H1 (cell line): ENCODE measurements around the gene PHLPP1. TPM values are rescaled to one million over a fixed set of nuclear protein-coding genes. Genes with fewer than 3 reads are reported as not detected.

Experiments used
- CTCF ChIA-PET: fragments of 300-600 bp; sonication (Branson Sonifier 250); formaldehyde crosslinking; loops from one replicate; lab custom pipeline; 2021; ENCODE audit not compliant: partially characterized antibody; lab: Charles Lee
- POLR2A ChIA-PET: fragments of 300-600 bp; sonication (Branson Sonifier 250); formaldehyde crosslinking; loops from one replicate; lab custom pipeline; 2021; ENCODE audit warnings: inconsistent platforms; ENCODE audit not compliant: partially characterized antibody; lab: Charles Lee
- DNase-seq, 2 experiments: peaks; one replicate each; pipeline versions ENCODE4 v3.0.0 to v3.0.0-alpha.2; 2010 to 2022; ENCODE audit warnings: low spot score in 2 of 2, low read depth in 1 of 2, mixed read lengths in 1 of 2
- FAIRE-seq: peaks from 2 replicates; lab custom pipeline; 2011; peaks lifted over from hg19 to GRCh38; lab: Jason Lieb, UNC
- H2AFZ ChIP-seq: 2 replicates; pipeline ENCODE4 v1.8.1; 2012; ENCODE audit warnings: low read length, inconsistent platforms
- H2AK5ac ChIP-seq: 2 replicates; pipeline ENCODE4 v1.6.1; 2013; ENCODE audit warnings: low read depth, low read length
- H2BK120ac ChIP-seq: replicated peaks from 2 replicates; pipeline ENCODE3; 2013; ENCODE audit warnings: low read depth, low read length, inconsistent platforms
- H2BK12ac ChIP-seq: 2 replicates; pipeline ENCODE4 v1.6.1; 2013; ENCODE audit warnings: low read depth, low read length
- H2BK15ac ChIP-seq: 2 replicates; pipeline ENCODE4 v1.6.1; 2013; ENCODE audit warnings: low read length
- H2BK20ac ChIP-seq: 2 replicates; pipeline ENCODE4 v1.6.1; 2013; ENCODE audit warnings: low read length
- H2BK5ac ChIP-seq: 2 replicates; pipeline ENCODE4 v1.6.1; 2013; ENCODE audit warnings: low read depth, low read length
- H3K14ac ChIP-seq: 2 replicates; pipeline ENCODE4 v1.6.1; 2013; ENCODE audit warnings: inconsistent platforms; ENCODE audit not compliant: insufficient read length
- H3K18ac ChIP-seq: 2 replicates; pipeline ENCODE4 v1.6.1; 2013; ENCODE audit warnings: low read length; ENCODE audit errors: extremely low read depth
- H3K23ac ChIP-seq: 2 replicates; pipeline ENCODE4 v1.6.1; 2013; ENCODE audit warnings: inconsistent platforms; ENCODE audit not compliant: insufficient read length
- H3K23me2 ChIP-seq: 2 replicates; pipeline ENCODE4 v1.6.1; 2013; ENCODE audit warnings: low read depth, low read length
- H3K27ac ChIP-seq: 2 replicates; pipeline ENCODE4 v1.6.1; 2011; ENCODE audit warnings: low read depth, low read length, inconsistent platforms
- H3K27me3 ChIP-seq, 4 experiments: replicated peaks in 1 of 4; 1 replicate in 1 of 4; 2 replicates in 3 of 4; pipeline versions ENCODE4 v1.6.1 to v1.8.1; 2011 to 2013; ENCODE audit warnings: low read length in 3 of 4, mild to moderate bottlenecking in 3 of 4, inconsistent platforms in 2 of 4, mixed read lengths in 2 of 4, moderate library complexity in 1 of 4; ENCODE audit not compliant: control insufficient read depth in 3 of 4, insufficient read depth in 3 of 4; ENCODE audit errors: extremely low read depth in 1 of 4
- H3K36me3 ChIP-seq, 4 experiments: 2 replicates each; pipeline versions ENCODE4 v1.6.1 to v1.8.1; 2011 to 2013; ENCODE audit warnings: mild to moderate bottlenecking in 4 of 4, low read length in 3 of 4, moderate library complexity in 2 of 4, control low read depth in 1 of 4, inconsistent platforms in 1 of 4; ENCODE audit not compliant: insufficient read depth in 4 of 4, control insufficient read depth in 2 of 4
- H3K4ac ChIP-seq: replicated peaks from 2 replicates; pipeline ENCODE3; 2013; ENCODE audit warnings: low read length, low read depth, mixed read lengths, inconsistent platforms; ENCODE audit not compliant: insufficient read length
- H3K4me1 ChIP-seq, 4 experiments: replicated peaks in 1 of 4; 1 replicate in 1 of 4; 2 replicates in 3 of 4; pipeline versions ENCODE4 v1.6.1 to v1.8.1; 2011 to 2013; ENCODE audit warnings: low read length in 3 of 4, inconsistent platforms in 2 of 4, mixed read lengths in 1 of 4; ENCODE audit not compliant: insufficient read depth in 4 of 4, control insufficient read depth in 3 of 4
- H3K4me2 ChIP-seq, 2 experiments: 2 replicates each; pipeline versions ENCODE4 v1.6.1 to v1.8.1; 2011 to 2013; ENCODE audit warnings: low read depth in 2 of 2, low read length in 2 of 2, control low read depth in 1 of 2, inconsistent platforms in 1 of 2, mild to moderate bottlenecking in 1 of 2; ENCODE audit not compliant: insufficient read depth in 1 of 2
- H3K4me3 ChIP-seq, 4 experiments: fragments of 200-600, 300-600 bp in 1 of 4; sonication (generic), shearing (Covaris generic), sonication (Bioruptor Twin) in 1 of 4; 2 replicates each; pipeline versions ENCODE4 v1.5.1 to v1.8.1; 2011 to 2016; ENCODE audit warnings: low read length in 4 of 4, low read depth in 3 of 4, control low read depth in 2 of 4, inconsistent platforms in 2 of 4, mild to moderate bottlenecking in 2 of 4, mixed read lengths in 1 of 4, moderate library complexity in 1 of 4; ENCODE audit not compliant: insufficient read depth in 2 of 4; ENCODE audit errors: extremely low read depth in 1 of 4
- H3K56ac ChIP-seq: replicated peaks from 2 replicates; pipeline ENCODE3; 2013; ENCODE audit warnings: low read depth, mild to moderate bottlenecking, mixed read lengths, low read length, inconsistent platforms; ENCODE audit not compliant: insufficient read length
- H3K79me1 ChIP-seq: 2 replicates; pipeline ENCODE4 v1.6.1; 2013; ENCODE audit warnings: low read depth, low read length, control low read depth
- H3K79me2 ChIP-seq, 2 experiments: 2 replicates each; pipeline versions ENCODE4 v1.6.1 to v1.8.1; 2012 to 2013; ENCODE audit warnings: low read length in 2 of 2, mild to moderate bottlenecking in 2 of 2, inconsistent platforms in 1 of 2; ENCODE audit not compliant: insufficient read depth in 2 of 2, control insufficient read depth in 1 of 2
- H3K9ac ChIP-seq, 4 experiments: replicated peaks in 1 of 4; 1 replicate in 1 of 4; 2 replicates in 3 of 4; pipeline versions ENCODE4 v1.6.1 to v1.8.1; 2011 to 2013; ENCODE audit warnings: low read depth in 3 of 4, low read length in 3 of 4, control low read depth in 2 of 4, mild to moderate bottlenecking in 2 of 4, moderate library complexity in 2 of 4, inconsistent platforms in 1 of 4; ENCODE audit errors: extremely low read depth in 1 of 4
- H3K9me3 ChIP-seq, 2 experiments: 2 replicates each; pipeline versions ENCODE4 v1.6.1 to v1.8.1; 2012 to 2013; ENCODE audit warnings: mild to moderate bottlenecking in 2 of 2, moderate library complexity in 2 of 2, control low read depth in 1 of 2, inconsistent platforms in 1 of 2, low read depth in 1 of 2, low read length in 1 of 2, mixed read lengths in 1 of 2; ENCODE audit not compliant: insufficient read depth in 2 of 2
- H4K20me1 ChIP-seq, 2 experiments: replicated peaks in 1 of 2; 2 replicates each; pipeline versions ENCODE3 to v1.8.1; 2011 to 2013; ENCODE audit warnings: inconsistent platforms in 2 of 2, low read length in 2 of 2, mild to moderate bottlenecking in 1 of 2; ENCODE audit not compliant: insufficient read depth in 2 of 2, control insufficient read depth in 1 of 2
- H4K5ac ChIP-seq: 2 replicates; pipeline ENCODE4 v1.6.1; 2013; ENCODE audit warnings: low read length, low read depth, mixed read lengths, inconsistent platforms; ENCODE audit not compliant: insufficient read length
- H4K8ac ChIP-seq: 2 replicates; pipeline ENCODE4 v1.8.0; 2013; ENCODE audit warnings: mild to moderate bottlenecking, moderate library complexity, low read length, inconsistent platforms; ENCODE audit not compliant: insufficient read depth; ENCODE audit errors: extremely low read depth
- H4K91ac ChIP-seq: replicated peaks from 2 replicates; pipeline ENCODE3; 2013; ENCODE audit warnings: low read length, mixed read lengths, inconsistent platforms; ENCODE audit not compliant: insufficient read length
- BACH1 ChIP-seq: IDR thresholded peaks from 2 replicates; pipeline ENCODE4 v1.6.1; 2012; ENCODE audit warnings: low read length, improper control_type of control experiment
- CEBPB ChIP-seq: IDR thresholded peaks from 2 replicates; pipeline ENCODE4 v1.6.1; 2012; ENCODE audit warnings: low read depth, low read length
- CHD1 ChIP-seq: IDR thresholded peaks from 2 replicates; pipeline ENCODE4 v1.6.1; 2012; ENCODE audit warnings: low read depth, low read length, improper control_type of control experiment
- CHD2 ChIP-seq: IDR thresholded peaks from 2 replicates; pipeline ENCODE4 v1.6.1; 2012; ENCODE audit warnings: low read length, improper control_type of control experiment
- EP300 ChIP-seq, 2 experiments: IDR thresholded peaks; 1 replicate in 1 of 2; 2 replicates in 1 of 2; pipeline ENCODE4 v1.6.1; 2011 to 2012; ENCODE audit warnings: low read depth in 2 of 2, low read length in 2 of 2, mild to moderate bottlenecking in 2 of 2, borderline replicate concordance in 1 of 2, inconsistent platforms in 1 of 2, moderate library complexity in 1 of 2
- FOSL1 ChIP-seq: IDR thresholded peaks from 2 replicates; pipeline ENCODE4 v1.6.1; 2011; ENCODE audit warnings: mild to moderate bottlenecking, low read depth, low read length, moderate library complexity; ENCODE audit not compliant: insufficient read depth
- KDM1A ChIP-seq: fragments of 200-600, 300-600 bp; sonication (generic); IDR thresholded peaks from 2 replicates; pipeline ENCODE4 v1.7.1; 2016; ENCODE audit warnings: mild to moderate bottlenecking, low read length, borderline replicate concordance
- MAX ChIP-seq: IDR thresholded peaks from 2 replicates; pipeline ENCODE4 v1.6.1; 2012; ENCODE audit warnings: inconsistent platforms
- POLR2A ChIP-seq, 2 experiments: IDR thresholded peaks; 1 replicate in 1 of 2; 2 replicates in 1 of 2; pipeline ENCODE4 v1.6.1; 2011; ENCODE audit warnings: low read depth in 2 of 2, low read length in 2 of 2, mild to moderate bottlenecking in 2 of 2; ENCODE audit errors: control extremely low read depth in 1 of 2
- RXRA ChIP-seq: IDR thresholded peaks from 2 replicates; pipeline ENCODE4 v1.6.1; 2011; ENCODE audit warnings: low read depth, mild to moderate bottlenecking, low read length, moderate library complexity; ENCODE audit not compliant: insufficient read depth
- SP1 ChIP-seq: IDR thresholded peaks from 2 replicates; pipeline ENCODE4 v1.6.1; 2011; ENCODE audit warnings: low read depth, low read length
- SRF ChIP-seq: IDR thresholded peaks from 2 replicates; pipeline ENCODE4 v1.6.1; 2011; ENCODE audit warnings: mild to moderate bottlenecking, low read depth, low read length, moderate library complexity
- SUZ12 ChIP-seq: fragments of 200-600 bp; sonication (generic); IDR thresholded peaks from 2 replicates; pipeline ENCODE4 v1.6.1; 2012; ENCODE audit warnings: mild to moderate bottlenecking, inconsistent platforms, low read length, moderate library complexity, mixed read lengths
- ZNF274 ChIP-seq: IDR thresholded peaks from 2 replicates; pipeline ENCODE4 v1.7.0; 2012; ENCODE audit warnings: low read length, borderline replicate concordance; ENCODE audit errors: extremely low read depth
- polyA plus RNA-seq, 7 experiments: library from polyadenylated mRNA; depleted of rRNA in 3 of 7; stranded (reverse) in 5 of 7; unstranded in 2 of 7; fragments of >200 nt in 5 of 7; fragments of 200-250 nt in 2 of 7; gene quantifications; 1 replicate in 5 of 7; 2 replicates in 1 of 7; 4 replicates in 1 of 7; pipeline versions ENCODE4 v1.2.1 to v1.2.3, GENCODE V29; 2011 to 2013; ENCODE audit warnings: missing spikeins in 2 of 7, mixed read lengths in 2 of 7
- total RNA-seq: library from RNA; stranded (reverse); fragmentation: NEBNext Ultra II Directional; extraction: Animal tissue kit (Norgen Biotek cat#: 25700); gene quantifications from 2 replicates; pipeline ENCODE4 v1.2.1, GENCODE V29; 2021

The PHLPP1 gene
- total and polyA plus RNA-seq, 2 of the 8 experiments (the other 6 are each of a cell fraction or from before 2014, with no cell fraction given) = 28.0 to 66.3 TPM

DNA sequence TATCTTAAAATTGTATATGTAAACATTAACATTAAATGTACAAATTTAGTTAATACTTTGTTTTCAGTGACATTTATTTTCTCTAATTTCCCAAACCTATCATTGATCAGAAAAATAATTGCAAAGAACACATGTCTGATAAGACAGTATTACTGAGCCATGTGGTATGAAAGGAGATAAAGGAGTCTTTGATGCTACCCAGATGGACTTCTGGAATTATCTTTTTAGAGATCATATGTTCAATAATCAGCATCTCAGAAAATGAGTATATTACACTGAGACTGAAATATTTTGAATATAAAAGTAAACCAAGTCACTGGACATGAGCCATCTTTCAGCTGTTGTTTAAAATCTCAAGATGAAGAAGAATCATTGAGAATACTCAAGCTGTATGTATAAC, 153.3 kb downstream of the PHLPP1 start:
- Histone ChIP-seq H2BK120ac (no peak overlapping the region), H4K20me1 (no peaks in the 10 kb centered on the region), H3K9me3 (no peaks in the 10 kb centered on the region), H3K14ac (no peak overlapping the region), H4K5ac (no peak overlapping the region), H2AK5ac (no peak overlapping the region), H3K4me1 (no peaks in the 10 kb centered on the region), H2BK20ac (no peak overlapping the region), H4K91ac (no peak overlapping the region), H2BK12ac (no peak overlapping the region), H3K23ac (no peak overlapping the region), H3K36me3 (no peaks in the 10 kb centered on the region; a peak in 1 of 8 replicates), H3K18ac (no peak overlapping the region), H3K4me3 (no peak overlapping the region), H3K27me3 (no peaks in the 10 kb centered on the region), H3K56ac (no peak overlapping the region), H3K79me2 (peaks cover 0 to 47% of the 10 kb centered on the region in 2 experiments; a peak in 2 of 4 replicates), H3K9ac (no peak overlapping the region), H4K8ac (no peak overlapping the region), H3K79me1 (0 out of 2 replicates have a peak, but pooled peaks cover under 1% of the 10 kb centered on the region), H2AFZ (no peak overlapping the region), H2BK15ac (no peak overlapping the region), H3K23me2 (no peaks in the 10 kb centered on the region), H2BK5ac (no peak overlapping the region), H3K4me2 (no peak overlapping the region), H3K27ac (no peak overlapping the region), H3K4ac (no peak overlapping the region)
- FAIRE-seq = no peak
- DNase-seq = no peak
- ChIA-PET CTCF (no interaction called here), POLR2A (interaction anchor here (1.1 kb wide), 1 partner anchor 9 kb away, joined by 5 read pairs; no protein-coding TSS in a partner anchor)
- TF ChIP-seq KDM1A (no peak), FOSL1 (no peak), CHD1 (no peak), EP300 (IDR thresholded peaks at IDR 0.05; ENCODE audit: borderline replicate concordance in 1 of 2, low read depth in 2 of 2, low read length in 2 of 2) (no peak), BACH1 (no peak), CEBPB (no peak), ZNF274 (no peak), SRF (no peak), POLR2A (IDR thresholded peaks at IDR 0.05; ENCODE audit: control extremely low read depth in 1 of 2, low read depth in 2 of 2, low read length in 2 of 2) (no peak), SP1 (no peak), CHD2 (no peak), RXRA (no peak), MAX (no peak), SUZ12 (no peak)
